Activated naive CD4-positive, alpha-beta T cell treated with anti-CD3 and anti-CD28 coated beads for 36 hours (primary cell): ENCODE measurements around the gene POU6F2. TPM values are rescaled to one million over a fixed set of nuclear protein-coding genes. Genes with fewer than 3 reads are reported as not detected.

Experiments
- CTCF ChIA-PET: fragments of 350-600 bp; sonication (Branson Sonifier 250); formaldehyde crosslinking; loops from one replicate; lab custom pipeline; 2021; ENCODE audit warnings: antibody characterized with exemption; lab: Charles Lee
- DNase-seq: peaks from one replicate; pipeline ENCODE4 v3.0.0-alpha.2; 2020
- H3K27ac Mint-ChIP-seq: one replicate; pipeline ENCODE4 v1.8.0; 2021; ENCODE audit warnings: mild to moderate bottlenecking, mixed read lengths
- H3K27me3 Mint-ChIP-seq: one replicate; pipeline ENCODE4 v1.8.0; 2021; ENCODE audit warnings: low read depth, mixed read lengths
- H3K36me3 Mint-ChIP-seq: one replicate; pipeline ENCODE4 v1.8.0; 2021; ENCODE audit warnings: low read depth, mixed read lengths
- H3K4me1 Mint-ChIP-seq: one replicate; pipeline ENCODE4 v1.8.0; 2021; ENCODE audit warnings: low read depth, mixed read lengths
- H3K4me3 Mint-ChIP-seq: one replicate; pipeline ENCODE4 v1.8.0; 2021; ENCODE audit warnings: mild to moderate bottlenecking, moderate library complexity, mixed read lengths
- H3K9me3 Mint-ChIP-seq: one replicate; pipeline ENCODE4 v1.8.0; 2021; ENCODE audit warnings: mixed read lengths
- intact Hi-C: fragments of 100-400 bp; cut with micrococcal nuclease; formaldehyde crosslinking; loops from one replicate; pipeline ENCODE4 v1.15.1; 2023
- total RNA-seq, 2 experiments: library from RNA; stranded (reverse); gene quantifications; one replicate each; pipeline ENCODE4 v1.2.3, GENCODE V29; 2021

Gene POU6F2
- total RNA-seq, 2 experiments from 2014 or later: not detected

- Mint-ChIP-seq H3K4me1 (peaks cover 4% of the 10 kb centered on the region), H3K4me3 (no peak overlapping the region), H3K27me3 (peaks cover 31% of the 10 kb centered on the region), H3K27ac (no peak overlapping the region), H3K36me3 (no peaks in the 10 kb centered on the region), H3K9me3 (no peaks in the 10 kb centered on the region)
- CTCF ChIA-PET: interaction anchor here (1.3 kb wide), 1 partner anchor 9 kb away, joined by 4 read pairs; no protein-coding TSS in a partner anchor
- intact Hi-C loops: no loop called here
- no peak for DNase-seq
Observed at GRCh38 chr7:39416866-39417265, 439.2 kb downstream of the POU6F2 start.

- no peaks in the 10 kb centered on the region for H3K36me3 Mint-ChIP-seq
- H3K4me3 Mint-ChIP-seq: no peak overlapping the region
- no peak overlapping the region for H3K27ac Mint-ChIP-seq
- H3K27me3 Mint-ChIP-seq: peaks cover 30% of the 10 kb centered on the region
- DNase-seq: no peak
- CTCF ChIA-PET: interaction anchor here (1.3 kb wide), 1 partner anchor 9 kb away, joined by 4 read pairs; no protein-coding TSS in a partner anchor
- peaks cover 4% of the 10 kb centered on the region for H3K4me1 Mint-ChIP-seq
- intact Hi-C loops: no loop called here
- no peaks in the 10 kb centered on the region for H3K9me3 Mint-ChIP-seq
Observed at GRCh38 chr7:39417642-39418041, 439.9 kb downstream of the POU6F2 start.

GRCh38 chr7:39421251-39421650, 443.5 kb downstream of the POU6F2 start:
- Mint-ChIP-seq H3K9me3 (no peaks in the 10 kb centered on the region), H3K27me3 (peaks cover 14% of the 10 kb centered on the region), H3K27ac (no peak overlapping the region), H3K4me1 (no peaks in the 10 kb centered on the region), H3K4me3 (no peak overlapping the region), H3K36me3 (no peaks in the 10 kb centered on the region)
- intact Hi-C loops: no loop called here
- no peak for DNase-seq
- CTCF ChIA-PET: no interaction called here

- H3K36me3 Mint-ChIP-seq: no peaks in the 10 kb centered on the region
- CTCF ChIA-PET: no interaction called here
- intact Hi-C loops: no loop called here
- no peak overlapping the region for H3K4me3 Mint-ChIP-seq
- H3K27me3 Mint-ChIP-seq: peaks cover 11% of the 10 kb centered on the region
- DNase-seq: no peak
- H3K27ac Mint-ChIP-seq: no peak overlapping the region
- H3K9me3 Mint-ChIP-seq: no peaks in the 10 kb centered on the region
- no peaks in the 10 kb centered on the region for H3K4me1 Mint-ChIP-seq
Observed at GRCh38 chr7:39421661-39422060, 444.0 kb downstream of the POU6F2 start.

- Mint-ChIP-seq H3K27ac (no peak overlapping the region), H3K4me1 (no peaks in the 10 kb centered on the region), H3K27me3 (peaks cover under 1% of the 10 kb centered on the region), H3K4me3 (no peak overlapping the region), H3K9me3 (no peaks in the 10 kb centered on the region), H3K36me3 (no peaks in the 10 kb centered on the region)
- CTCF ChIA-PET: interaction anchor here (0.5 kb wide), 1 partner anchor 1509 kb away, joined by 3 read pairs; no protein-coding TSS in a partner anchor
- intact Hi-C loops: no loop called here
- DNase-seq: no peak
Observed at GRCh38 chr7:39428221-39428620, 450.5 kb downstream of the POU6F2 start.

GRCh38 chr7:39429421-39429820, 451.7 kb downstream of the POU6F2 start:
- no peak for DNase-seq
- Mint-ChIP-seq H3K36me3 (no peaks in the 10 kb centered on the region), H3K4me3 (no peak overlapping the region), H3K4me1 (no peaks in the 10 kb centered on the region), H3K9me3 (no peaks in the 10 kb centered on the region), H3K27ac (no peak overlapping the region), H3K27me3 (no peaks in the 10 kb centered on the region)
- CTCF ChIA-PET: no interaction called here
- intact Hi-C loops: no loop called here

GRCh38 chr7:39430441-39430840, 452.7 kb downstream of the POU6F2 start:
- intact Hi-C loops: no loop called here
- no peaks in the 10 kb centered on the region for H3K27me3 Mint-ChIP-seq

GRCh38 chr7:39430909-39431641, 453.4 kb downstream of the POU6F2 start:
- no peak for DNase-seq
- Mint-ChIP-seq H3K4me3 (no peak overlapping the region), H3K4me1 (no peaks in the 10 kb centered on the region), H3K36me3 (no peaks in the 10 kb centered on the region), H3K27ac (no peak overlapping the region), H3K9me3 (no peaks in the 10 kb centered on the region), H3K27me3 (no peaks in the 10 kb centered on the region)
- CTCF ChIA-PET: no interaction called here
- intact Hi-C loops: no loop called here

More at GRCh38 chr7:39430441-39430840, 452.7 kb downstream of the POU6F2 start:
- Mint-ChIP-seq H3K27ac (no peak overlapping the region), H3K4me3 (no peak overlapping the region), H3K9me3 (no peaks in the 10 kb centered on the region), H3K36me3 (no peaks in the 10 kb centered on the region), H3K4me1 (no peaks in the 10 kb centered on the region)
- DNase-seq: no peak
- CTCF ChIA-PET: no interaction called here

GRCh38 chr7:39432368-39432767, 454.7 kb downstream of the POU6F2 start:
- CTCF ChIA-PET: no interaction called here

GRCh38 chr7:39432807-39433416, 455.2 kb downstream of the POU6F2 start:
- peaks cover 10% of the 10 kb centered on the region for H3K27me3 Mint-ChIP-seq
- CTCF ChIA-PET: no interaction called here
- H3K9me3 Mint-ChIP-seq: no peaks in the 10 kb centered on the region
- no peaks in the 10 kb centered on the region for H3K36me3 Mint-ChIP-seq
- no peak overlapping the region for H3K4me3 Mint-ChIP-seq
- H3K4me1 Mint-ChIP-seq: no peaks in the 10 kb centered on the region
- no peak overlapping the region for H3K27ac Mint-ChIP-seq
- DNase-seq: no peak
- intact Hi-C loops: no loop called here

More at GRCh38 chr7:39432368-39432767, 454.7 kb downstream of the POU6F2 start:
- Mint-ChIP-seq H3K27me3 (peaks cover 6% of the 10 kb centered on the region), H3K4me1 (no peaks in the 10 kb centered on the region), H3K9me3 (no peaks in the 10 kb centered on the region), H3K36me3 (no peaks in the 10 kb centered on the region), H3K4me3 (no peak overlapping the region), H3K27ac (no peak overlapping the region)
- no peak for DNase-seq
- intact Hi-C loops: no loop called here

- DNase-seq: no peak
- Mint-ChIP-seq H3K4me3 (no peak overlapping the region), H3K36me3 (no peaks in the 10 kb centered on the region), H3K27me3 (peaks cover 11% of the 10 kb centered on the region), H3K9me3 (no peaks in the 10 kb centered on the region), H3K4me1 (no peaks in the 10 kb centered on the region), H3K27ac (no peak overlapping the region)
- intact Hi-C loops: no loop called here
- CTCF ChIA-PET: no interaction called here
Observed at GRCh38 chr7:39433550-39433949, 455.8 kb downstream of the POU6F2 start.

- H3K36me3 Mint-ChIP-seq: no peaks in the 10 kb centered on the region
- H3K4me3 Mint-ChIP-seq: no peak overlapping the region
- H3K27me3 Mint-ChIP-seq: peaks cover 15% of the 10 kb centered on the region
- DNase-seq: no peak
- H3K27ac Mint-ChIP-seq: no peak overlapping the region
- intact Hi-C loops: no loop called here
- no peaks in the 10 kb centered on the region for H3K9me3 Mint-ChIP-seq
- H3K4me1 Mint-ChIP-seq: no peaks in the 10 kb centered on the region
- CTCF ChIA-PET: no interaction called here
Observed at GRCh38 chr7:39434012-39434411, 456.3 kb downstream of the POU6F2 start.

- H3K4me1 Mint-ChIP-seq: no peaks in the 10 kb centered on the region
- no peak overlapping the region for H3K27ac Mint-ChIP-seq
- H3K27me3 Mint-ChIP-seq: peaks cover 12% of the 10 kb centered on the region
- CTCF ChIA-PET: interaction anchor here (1.3 kb wide), 1 partner anchor 17 kb away, joined by 3 read pairs; no protein-coding TSS in a partner anchor
- intact Hi-C loops: no loop called here
- H3K36me3 Mint-ChIP-seq: no peaks in the 10 kb centered on the region
- no peak for DNase-seq
- no peaks in the 10 kb centered on the region for H3K9me3 Mint-ChIP-seq
- no peak overlapping the region for H3K4me3 Mint-ChIP-seq
Observed at GRCh38 chr7:39446546-39446945, 468.8 kb downstream of the POU6F2 start.
